Measurements from ENCODE around the gene SHC4. TPM values are rescaled to one million over a fixed set of nuclear protein-coding genes. Genes with fewer than 3 reads are reported as not detected.
"Not testable (repeated sequence)": the region's sequence is repeated elsewhere in the genome, so short reads cannot be mapped to it uniquely, and the experiment has no call there.

SHC4 gene
- total RNA-seq, 6 experiments from 2014 or later = 2.1 to 4.2 (median 3.5) TPM

- no peak for DNase-seq
- Mint-ChIP-seq H3K27ac (no peak overlapping the region), H3K4me3 (no peak overlapping the region), H3K36me3 (ENCODE audit: low read depth) (peaks cover 20% of the 10 kb centered on the region), H3K27me3 (ENCODE audit: insufficient read depth) (no peaks in the 10 kb centered on the region), H3K4me1 (ENCODE audit: low read depth) (peaks cover 15% of the 10 kb centered on the region), H3K9me3 (no peaks in the 10 kb centered on the region)
- TF ChIP-seq, protein P1, sequence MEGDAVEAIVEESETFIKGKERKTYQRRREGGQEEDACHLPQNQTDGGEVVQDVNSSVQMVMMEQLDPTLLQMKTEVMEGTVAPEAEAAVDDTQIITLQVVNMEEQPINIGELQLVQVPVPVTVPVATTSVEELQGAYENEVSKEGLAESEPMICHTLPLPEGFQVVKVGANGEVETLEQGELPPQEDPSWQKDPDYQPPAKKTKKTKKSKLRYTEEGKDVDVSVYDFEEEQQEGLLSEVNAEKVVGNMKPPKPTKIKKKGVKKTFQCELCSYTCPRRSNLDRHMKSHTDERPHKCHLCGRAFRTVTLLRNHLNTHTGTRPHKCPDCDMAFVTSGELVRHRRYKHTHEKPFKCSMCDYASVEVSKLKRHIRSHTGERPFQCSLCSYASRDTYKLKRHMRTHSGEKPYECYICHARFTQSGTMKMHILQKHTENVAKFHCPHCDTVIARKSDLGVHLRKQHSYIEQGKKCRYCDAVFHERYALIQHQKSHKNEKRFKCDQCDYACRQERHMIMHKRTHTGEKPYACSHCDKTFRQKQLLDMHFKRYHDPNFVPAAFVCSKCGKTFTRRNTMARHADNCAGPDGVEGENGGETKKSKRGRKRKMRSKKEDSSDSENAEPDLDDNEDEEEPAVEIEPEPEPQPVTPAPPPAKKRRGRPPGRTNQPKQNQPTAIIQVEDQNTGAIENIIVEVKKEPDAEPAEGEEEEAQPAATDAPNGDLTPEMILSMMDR (IDR thresholded peaks at IDR 0.05) = no peak
Measured at GRCh38 chr15:48915861-48916260, 47.9 kb downstream of the SHC4 start.

DNA sequence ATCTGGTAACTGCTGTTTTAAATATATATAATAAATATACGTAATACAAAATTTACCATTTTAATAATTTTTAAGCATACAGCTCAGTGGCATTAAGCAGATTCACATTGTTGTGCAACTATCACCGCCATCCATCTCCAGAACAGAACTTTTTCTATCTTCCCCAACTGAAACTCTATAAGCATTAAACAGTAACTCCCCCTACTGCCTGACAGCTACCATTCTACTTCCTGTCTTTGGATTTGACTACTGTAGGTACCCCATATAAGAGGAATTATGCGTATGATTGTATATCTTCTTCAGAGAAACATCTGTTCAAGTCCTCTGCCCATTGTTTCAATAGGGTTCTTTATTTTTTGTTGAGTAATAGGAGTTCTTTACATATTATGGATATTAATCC, 49.0 kb downstream of the SHC4 start:
- Mint-ChIP-seq H3K4me3 (no peak overlapping the region), H3K27ac (no peak overlapping the region), H3K4me1 (ENCODE audit: low read depth) (peaks cover 15% of the 10 kb centered on the region), H3K9me3 (no peaks in the 10 kb centered on the region), H3K27me3 (ENCODE audit: insufficient read depth) (no peaks in the 10 kb centered on the region), H3K36me3 (ENCODE audit: low read depth) (peaks cover 16% of the 10 kb centered on the region)
- TF ChIP-seq, protein P1 (IDR thresholded peaks at IDR 0.05) = no peak
- no peak for DNase-seq

DNA sequence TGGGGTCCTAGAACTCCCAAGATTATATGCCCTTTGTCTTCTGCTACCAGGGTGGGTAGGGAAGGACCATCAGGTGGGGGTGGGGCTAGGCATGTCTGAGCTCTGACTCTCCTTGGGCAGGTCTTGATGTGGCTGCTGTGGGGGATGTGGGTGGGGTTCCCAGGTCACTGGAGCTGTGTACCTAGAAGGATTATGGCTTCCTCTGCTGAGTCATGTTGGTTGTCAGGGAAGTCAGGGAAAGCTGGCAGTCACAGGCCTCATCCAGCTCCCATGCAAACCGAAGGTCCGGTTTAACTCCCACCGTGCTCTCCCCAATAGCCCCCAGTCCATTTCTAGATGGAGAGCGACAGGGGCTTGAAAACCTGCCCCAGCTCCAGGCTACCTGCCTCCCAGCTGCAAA, 50.6 kb downstream of the SHC4 start:
- Mint-ChIP-seq H3K36me3 (ENCODE audit: low read depth) (peaks cover 11% of the 10 kb centered on the region), H3K4me1 (ENCODE audit: low read depth) (peaks cover 15% of the 10 kb centered on the region), H3K27ac (peak overlapping the region; percentile 19; the same call in 1 of the 2 replicates), H3K27me3 (ENCODE audit: insufficient read depth) (no peaks in the 10 kb centered on the region), H3K4me3 (no peak overlapping the region), H3K9me3 (no peaks in the 10 kb centered on the region)
- TF ChIP-seq, protein P1 (IDR thresholded peaks at IDR 0.05) = no peak
- DNase-seq = no peak

DNA sequence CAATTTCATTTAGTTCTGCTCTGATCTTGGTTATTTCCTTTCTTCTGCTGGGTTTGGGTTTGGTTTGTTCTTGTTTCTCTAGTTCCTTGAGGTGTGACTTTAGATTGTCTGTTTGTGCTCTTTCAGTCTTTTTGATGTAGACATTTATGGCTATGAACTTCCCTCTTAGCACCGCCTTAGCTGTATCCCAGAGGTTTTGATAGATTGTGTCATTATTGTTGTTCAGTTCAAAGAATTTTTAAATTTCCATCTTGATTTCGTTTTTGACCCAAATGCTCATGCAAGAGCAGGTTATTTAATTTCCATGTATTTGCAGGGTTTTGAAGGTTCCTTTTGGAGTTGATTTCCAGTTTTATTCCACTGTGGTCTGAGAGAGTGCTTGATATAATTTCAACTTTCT, 53.2 kb downstream of the SHC4 start:
- not testable (repeated sequence) for H3K27ac Mint-ChIP-seq; H3K9me3 Mint-ChIP-seq; H3K27me3 Mint-ChIP-seq (ENCODE audit: insufficient read depth); DNase-seq; H3K4me1 Mint-ChIP-seq (ENCODE audit: low read depth); H3K4me3 Mint-ChIP-seq
- H3K36me3 Mint-ChIP-seq (ENCODE audit: low read depth) = peaks cover 11% of the 10 kb centered on the region

- peaks cover 11% of the 10 kb centered on the region for H3K36me3 Mint-ChIP-seq (ENCODE audit: low read depth)
- not testable (repeated sequence) for H3K9me3 Mint-ChIP-seq; H3K4me1 Mint-ChIP-seq (ENCODE audit: low read depth); H3K4me3 Mint-ChIP-seq; H3K27ac Mint-ChIP-seq; H3K27me3 Mint-ChIP-seq (ENCODE audit: insufficient read depth); DNase-seq
Measured at GRCh38 chr15:48909313-48909712, 54.4 kb downstream of the SHC4 start.

DNA sequence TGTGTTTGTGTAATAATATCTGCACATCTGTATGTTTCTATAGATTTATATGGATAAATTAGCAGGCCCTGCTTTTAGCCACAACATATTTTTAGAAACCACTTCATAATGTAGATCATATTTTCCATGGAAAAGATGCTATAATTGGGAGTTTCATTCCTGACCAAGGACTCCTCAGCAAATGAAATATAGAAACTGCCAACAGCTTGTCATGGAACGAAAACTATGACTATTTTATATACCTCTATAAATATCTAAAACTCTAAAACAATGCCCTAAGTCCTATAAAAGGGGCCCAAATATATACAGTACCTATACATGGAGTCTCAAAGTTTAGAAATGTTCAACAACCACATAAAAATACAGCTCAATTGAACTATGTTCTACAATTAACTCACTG, 57.9 kb downstream of the SHC4 start:
- no peaks in the 10 kb centered on the region for H3K4me1 Mint-ChIP-seq (ENCODE audit: low read depth)
- peaks cover under 1% of the 10 kb centered on the region; the same call in 1 of the 2 replicates for H3K36me3 Mint-ChIP-seq (ENCODE audit: low read depth)
- no peaks in the 10 kb centered on the region for H3K9me3 Mint-ChIP-seq
- no peaks in the 10 kb centered on the region for H3K27me3 Mint-ChIP-seq (ENCODE audit: insufficient read depth)
- DNase-seq = no peak
- no peak overlapping the region for H3K4me3 Mint-ChIP-seq
- TF ChIP-seq, protein P1 (IDR thresholded peaks at IDR 0.05) = no peak
- H3K27ac Mint-ChIP-seq = no peak overlapping the region

DNA sequence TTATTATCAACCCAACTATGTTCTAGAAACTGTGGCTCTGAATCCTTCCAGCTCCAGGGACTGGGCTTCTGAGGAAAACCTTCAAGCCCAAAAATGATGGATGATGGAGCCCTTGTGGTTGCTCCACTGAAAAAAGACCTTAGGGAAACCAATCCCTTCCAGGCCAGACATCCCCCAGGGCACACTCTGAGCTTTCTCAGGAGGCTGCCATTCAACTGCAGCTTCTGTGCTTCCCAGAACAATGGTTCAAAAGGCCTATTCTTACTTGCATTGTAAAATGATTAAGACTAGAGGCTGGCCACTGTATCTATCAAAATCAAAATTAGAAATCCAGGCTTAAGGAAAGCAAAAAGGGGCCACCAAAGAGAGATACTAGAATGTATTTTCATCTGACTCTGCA, 58.5 kb downstream of the SHC4 start:
- Mint-ChIP-seq H3K4me1 (ENCODE audit: low read depth) (no peaks in the 10 kb centered on the region), H3K27me3 (ENCODE audit: insufficient read depth) (no peaks in the 10 kb centered on the region), H3K27ac (no peak overlapping the region), H3K36me3 (ENCODE audit: low read depth) (no peaks in the 10 kb centered on the region; the same call in 1 of the 2 replicates), H3K9me3 (no peaks in the 10 kb centered on the region), H3K4me3 (no peak overlapping the region)
- TF ChIP-seq, protein P1 (IDR thresholded peaks at IDR 0.05) = no peak
- no peak for DNase-seq

All from HFFc6 (cell line).